GM06990 (cell line): ENCODE measurements around the gene ZC3H4.

Source experiments
- DNase-seq: peaks from one replicate; pipeline ENCODE4 v3.0.0-alpha.2; 2011; ENCODE audit not compliant: insufficient read length; ENCODE audit errors: extremely low read depth
- H3K27me3 ChIP-seq: replicated peaks from 2 replicates; pipeline ENCODE4 v1.6.0; 2011; ENCODE audit warnings: low read length; ENCODE audit not compliant: control insufficient read depth, insufficient read depth
- H3K36me3 ChIP-seq: 2 replicates; pipeline ENCODE4 v1.5.1; 2011; ENCODE audit warnings: low read length; ENCODE audit not compliant: control insufficient read depth, insufficient read depth
- H3K4me3 ChIP-seq: replicated peaks from 2 replicates; pipeline ENCODE4 v1.5.1; 2011; ENCODE audit warnings: low read depth, mild to moderate bottlenecking, control low read depth, low read length
- TF ChIP-seq, protein P1 (sequence below): IDR thresholded peaks from 2 replicates; pipeline ENCODE4 v1.5.1; 2011; ENCODE audit warnings: low read length, control low read depth, mild to moderate bottlenecking, inconsistent platforms; ENCODE audit not compliant: insufficient read depth, poor library complexity, severe bottlenecking

ZC3H4 gene

DNA sequence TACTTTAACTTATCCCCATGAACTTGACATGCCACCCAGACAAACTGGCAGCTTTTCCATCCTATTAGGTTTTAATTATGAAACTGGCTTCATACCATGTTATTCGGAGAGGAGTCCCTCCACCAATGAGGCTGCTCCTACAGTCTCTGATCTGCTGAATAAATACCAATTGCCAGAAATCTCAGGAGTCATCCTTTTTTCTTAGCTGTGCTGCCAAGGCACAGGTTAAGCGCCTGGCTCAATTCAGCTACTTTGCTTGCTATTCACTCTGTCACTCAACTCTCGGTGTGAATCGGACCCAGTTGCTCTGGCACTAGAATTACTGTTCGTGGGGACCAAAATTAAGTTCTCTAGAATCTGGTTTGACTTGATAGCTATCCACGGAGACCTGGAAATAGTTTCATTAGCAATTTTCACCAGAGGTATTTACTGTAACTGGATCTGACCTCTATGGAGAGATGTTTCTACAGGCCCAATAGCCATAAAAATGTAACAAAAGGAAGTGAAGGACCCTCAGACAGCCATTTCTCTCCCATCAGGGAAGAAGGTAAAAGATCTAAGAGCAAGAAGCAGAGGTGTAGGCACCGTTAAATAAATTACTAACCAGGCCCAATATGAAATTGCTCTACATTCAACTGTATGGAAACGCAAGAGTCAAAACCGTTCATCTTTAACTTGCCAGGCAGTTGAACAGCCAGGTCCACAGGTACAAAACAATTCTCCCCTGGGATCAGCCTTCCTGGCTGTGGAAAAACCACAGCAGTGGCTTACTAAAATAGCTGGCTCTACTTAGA is 5.4 kb downstream of the ZC3H4 start:
- Histone ChIP-seq H3K36me3 (peaks cover 5% of the 10 kb centered on the region), H3K27me3 (no peaks in the 10 kb centered on the region), H3K4me3 (no peak overlapping the region)
- TF ChIP-seq, protein P1, sequence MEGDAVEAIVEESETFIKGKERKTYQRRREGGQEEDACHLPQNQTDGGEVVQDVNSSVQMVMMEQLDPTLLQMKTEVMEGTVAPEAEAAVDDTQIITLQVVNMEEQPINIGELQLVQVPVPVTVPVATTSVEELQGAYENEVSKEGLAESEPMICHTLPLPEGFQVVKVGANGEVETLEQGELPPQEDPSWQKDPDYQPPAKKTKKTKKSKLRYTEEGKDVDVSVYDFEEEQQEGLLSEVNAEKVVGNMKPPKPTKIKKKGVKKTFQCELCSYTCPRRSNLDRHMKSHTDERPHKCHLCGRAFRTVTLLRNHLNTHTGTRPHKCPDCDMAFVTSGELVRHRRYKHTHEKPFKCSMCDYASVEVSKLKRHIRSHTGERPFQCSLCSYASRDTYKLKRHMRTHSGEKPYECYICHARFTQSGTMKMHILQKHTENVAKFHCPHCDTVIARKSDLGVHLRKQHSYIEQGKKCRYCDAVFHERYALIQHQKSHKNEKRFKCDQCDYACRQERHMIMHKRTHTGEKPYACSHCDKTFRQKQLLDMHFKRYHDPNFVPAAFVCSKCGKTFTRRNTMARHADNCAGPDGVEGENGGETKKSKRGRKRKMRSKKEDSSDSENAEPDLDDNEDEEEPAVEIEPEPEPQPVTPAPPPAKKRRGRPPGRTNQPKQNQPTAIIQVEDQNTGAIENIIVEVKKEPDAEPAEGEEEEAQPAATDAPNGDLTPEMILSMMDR: no peak
- DNase-seq: no peak

DNA sequence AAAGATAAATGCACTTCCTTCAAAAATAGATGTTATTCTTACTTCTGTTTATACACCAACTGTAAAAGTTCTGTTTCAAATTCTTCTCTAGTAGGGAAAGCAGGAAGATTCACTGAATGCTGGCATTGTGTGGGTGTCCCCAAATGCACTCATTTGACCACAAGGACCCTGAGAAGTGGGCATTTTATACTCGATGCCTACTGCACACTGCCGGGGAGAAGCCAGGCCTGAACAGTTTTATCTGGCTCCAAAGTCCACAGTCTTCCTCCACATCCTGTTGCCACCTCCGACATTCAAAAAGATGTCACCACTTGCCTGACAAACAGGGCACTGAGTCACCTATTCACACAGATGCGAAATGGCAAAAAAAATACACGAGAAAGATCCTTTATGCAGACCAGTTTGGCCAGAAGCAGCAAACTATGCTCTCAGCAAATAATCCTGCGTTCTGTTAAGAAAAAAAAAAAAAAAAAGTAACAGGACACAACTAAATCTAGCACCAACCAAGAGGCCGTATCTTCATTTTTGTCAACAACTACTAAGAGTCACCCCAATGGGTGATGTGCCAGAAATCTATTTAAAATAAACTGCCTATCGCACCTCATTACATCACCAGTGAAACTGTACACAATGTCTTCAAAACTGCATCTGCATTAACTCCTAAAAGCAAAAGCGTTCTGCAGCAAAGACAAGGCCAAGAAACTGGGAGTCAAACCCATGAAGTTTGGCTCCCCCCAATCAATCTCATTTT is 6.2 kb downstream of the ZC3H4 start:
- Histone ChIP-seq H3K36me3 (peaks cover 5% of the 10 kb centered on the region), H3K27me3 (no peaks in the 10 kb centered on the region), H3K4me3 (no peak overlapping the region)
- no peak for DNase-seq
- TF ChIP-seq, protein P1: no peak

DNA sequence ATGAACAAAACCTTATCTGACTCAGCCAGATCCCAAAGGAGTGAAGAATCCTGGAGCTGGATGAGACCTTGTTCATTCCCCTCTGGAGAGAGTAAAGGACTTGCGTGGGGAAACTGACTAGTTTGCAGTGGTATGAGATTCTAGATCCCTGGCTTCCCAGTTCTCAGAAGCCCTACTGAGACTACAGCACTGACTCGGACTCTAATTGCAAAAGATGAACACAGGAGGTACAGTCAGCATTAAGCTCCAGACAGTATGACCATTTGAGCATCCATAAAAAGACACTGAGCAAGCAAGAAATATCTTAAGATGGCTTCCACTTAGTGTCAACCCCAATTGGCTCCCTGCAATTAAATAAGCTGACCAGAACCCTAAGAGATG is 6.8 kb downstream of the ZC3H4 start:
- DNase-seq: no peak
- Histone ChIP-seq H3K36me3 (peaks cover 5% of the 10 kb centered on the region), H3K27me3 (no peaks in the 10 kb centered on the region), H3K4me3 (no peak overlapping the region)
- TF ChIP-seq, protein P1: no peak

DNA sequence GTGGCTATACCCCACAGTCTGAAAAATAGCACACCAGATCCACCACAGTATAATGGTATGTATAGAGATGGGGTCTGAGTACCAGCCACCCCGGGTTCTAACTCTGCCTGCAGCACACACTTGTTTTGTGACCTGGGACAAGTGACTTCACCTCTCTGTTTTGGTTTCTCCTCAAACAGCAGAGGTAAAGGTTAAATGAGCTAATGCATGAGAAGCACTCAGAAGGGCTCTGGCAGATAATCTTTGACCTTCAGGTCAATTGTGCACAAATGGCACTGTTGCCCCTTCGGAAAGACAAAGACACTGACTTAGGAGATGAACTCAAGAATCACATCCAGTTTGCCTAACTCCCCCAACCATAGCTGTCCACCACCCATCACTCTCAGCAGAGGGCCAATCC is 7.7 kb downstream of the ZC3H4 start:
- Histone ChIP-seq H3K27me3 (no peaks in the 10 kb centered on the region), H3K36me3 (peaks cover 5% of the 10 kb centered on the region), H3K4me3 (no peak overlapping the region)
- DNase-seq: no peak
- TF ChIP-seq, protein P1: no peak

DNA sequence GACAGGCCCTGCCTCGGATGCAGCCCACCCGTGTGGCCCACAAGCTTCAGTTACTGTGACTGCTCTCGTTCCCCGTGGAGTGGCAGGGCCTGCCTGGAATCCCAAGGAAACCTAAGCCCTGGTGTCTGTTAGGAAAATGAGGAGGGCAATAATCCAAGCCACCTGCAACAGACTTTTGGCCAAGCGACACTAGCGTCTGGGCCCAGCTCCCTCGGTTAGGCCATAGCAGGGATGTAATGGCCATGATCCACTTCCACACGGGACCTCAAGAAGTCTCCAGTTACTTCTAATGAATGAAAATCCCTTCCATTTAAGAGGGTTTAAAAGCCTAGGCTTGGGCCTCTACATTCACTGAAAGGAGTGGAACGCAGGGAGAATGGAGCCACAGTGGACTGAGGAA is 8.9 kb downstream of the ZC3H4 start:
- TF ChIP-seq, protein P1: no peak
- no peak overlapping the region for H3K4me3 ChIP-seq
- no peaks in the 10 kb centered on the region for H3K27me3 ChIP-seq
- no peak for DNase-seq
- H3K36me3 ChIP-seq: peaks cover 7% of the 10 kb centered on the region
